ENCODE results near the gene LAMA4.
A peak's percentile ranks its signal among the peaks of the same experiment; 100 is the strongest.
"Not testable (repeated sequence)": the region's sequence is repeated elsewhere in the genome, so short reads cannot be mapped to it uniquely, and the experiment has no call there.

LAMA4 gene

DNA sequence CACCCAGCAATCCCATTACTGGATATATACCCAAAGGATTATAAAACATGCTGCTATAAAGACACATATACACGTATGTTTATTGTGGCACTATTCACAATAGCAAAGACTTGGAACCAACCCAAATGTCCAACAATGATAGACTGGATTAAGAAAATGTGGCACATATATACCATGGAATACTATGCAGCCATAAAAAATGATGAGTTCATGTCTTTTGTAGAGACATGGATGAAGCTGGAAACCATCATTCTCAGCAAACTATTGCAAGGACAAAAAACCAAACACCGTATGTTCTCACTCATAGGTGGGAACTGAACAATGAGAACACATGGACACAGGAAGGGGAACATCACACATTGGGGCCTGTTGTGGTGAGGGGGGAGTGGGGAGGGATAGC is 148.3 kb downstream of the LAMA4 start:
- not testable (repeated sequence) for DNase-seq (ENCODE audit: low read depth in 1 of 2, low spot score in 1 of 2)

GRCh38 chr6:112100561-112100960 is 153.8 kb downstream of the LAMA4 start:
- no peak for DNase-seq (ENCODE audit: low read depth in 1 of 2, low spot score in 1 of 2)

DNA sequence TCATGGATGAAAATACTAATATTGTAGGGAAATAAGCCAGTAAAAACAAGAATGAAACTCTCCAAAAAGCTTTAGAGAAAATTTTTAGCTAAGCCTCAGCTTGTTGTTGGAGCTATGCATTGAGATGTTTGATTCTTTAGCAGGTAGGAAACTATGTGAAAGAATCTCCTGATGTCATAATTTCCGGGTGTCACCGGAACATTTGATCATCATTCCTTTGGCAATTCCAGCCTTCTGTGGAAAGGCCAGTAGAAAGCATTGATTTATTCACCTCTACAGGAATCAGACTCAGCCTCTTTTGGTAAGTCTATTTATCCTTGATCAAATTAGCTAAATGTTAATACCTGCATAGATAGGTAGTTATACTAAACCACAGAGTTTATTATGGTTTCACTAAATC is 157.5 kb downstream of the LAMA4 start:
- DNase-seq (ENCODE audit: low read depth in 1 of 2, low spot score in 1 of 2) = no peak

GRCh38 chr6:112087916-112088315 is 166.5 kb downstream of the LAMA4 start:
- DNase-seq (ENCODE audit: low read depth in 1 of 2, low spot score in 1 of 2) = no peak

DNA sequence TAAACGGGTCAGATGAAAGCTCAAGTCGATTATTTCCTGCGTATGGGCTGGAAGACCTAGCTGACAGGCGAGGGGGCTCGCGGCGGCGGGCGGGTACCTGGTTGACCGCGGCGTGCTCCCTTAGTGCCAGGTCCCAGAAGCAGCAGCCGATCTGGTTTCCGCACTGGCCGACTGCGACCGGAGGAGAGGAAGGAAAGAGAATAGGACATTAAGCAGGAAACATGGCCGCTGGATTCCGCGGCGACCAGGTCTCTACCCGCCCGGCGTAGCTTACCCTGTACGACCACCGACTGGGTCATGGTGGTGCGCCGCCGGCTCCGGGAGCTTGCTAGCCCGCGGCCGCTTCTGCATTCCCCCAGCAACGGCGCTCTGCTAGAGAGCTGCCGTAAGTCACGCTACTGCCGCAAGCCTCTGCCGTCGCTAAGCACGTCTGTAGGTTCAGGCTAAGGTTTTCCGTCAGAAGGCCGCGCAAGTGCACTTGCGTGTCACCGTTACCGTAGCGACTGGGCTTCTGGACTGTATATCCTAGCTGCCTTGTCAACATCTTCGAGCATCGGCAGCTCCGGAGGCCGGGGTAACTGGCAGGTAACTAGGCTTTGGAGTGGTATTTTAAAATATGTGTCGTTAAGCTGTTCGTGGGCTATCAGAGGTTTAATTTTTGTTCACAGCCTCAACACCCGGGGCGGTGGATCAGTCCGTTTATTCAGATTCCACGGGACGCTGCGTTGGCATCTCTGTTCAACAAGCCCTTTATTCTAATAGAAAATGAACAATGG is 167.0 kb downstream of the LAMA4 start, which contains the start of the genes FAM229B and TUBE1:
Gene FAM229B, plus strand, starts transcription at position 456 of the 776 bp plus-strand sequence. CDS start 11,693 bp downstream, outside the sequence.
Gene TUBE1, minus strand, starts transcription at position 347 of the 776 bp plus-strand sequence. Its CDS starts 48 bp downstream, at position 299.
- DNase-seq (ENCODE audit: low read depth in 1 of 2, low spot score in 1 of 2) = peak; percentile 69 to 90

GRCh38 chr6:112086744-112087135 is 167.6 kb downstream of the LAMA4 start:
- DNase-seq (ENCODE audit: low read depth in 1 of 2, low spot score in 1 of 2) = peak in 1 of 2 donors; percentile 3

GRCh38 chr6:112085286-112086065 is 168.9 kb downstream of the LAMA4 start:
- DNase-seq (ENCODE audit: low read depth in 1 of 2, low spot score in 1 of 2) = no peak

GRCh38 chr6:112081569-112081968 is 172.8 kb downstream of the LAMA4 start:
- no peak for DNase-seq (ENCODE audit: low read depth in 1 of 2, low spot score in 1 of 2)

- no peak for DNase-seq (ENCODE audit: low read depth in 1 of 2, low spot score in 1 of 2)
These were observed 187.8 kb downstream of the LAMA4 start for GRCh38 chr6:112066606-112067005.

GRCh38 chr6:112065426-112065986 is 188.9 kb downstream of the LAMA4 start:
- DNase-seq (ENCODE audit: low read depth in 1 of 2, low spot score in 1 of 2) = no peak

DNA sequence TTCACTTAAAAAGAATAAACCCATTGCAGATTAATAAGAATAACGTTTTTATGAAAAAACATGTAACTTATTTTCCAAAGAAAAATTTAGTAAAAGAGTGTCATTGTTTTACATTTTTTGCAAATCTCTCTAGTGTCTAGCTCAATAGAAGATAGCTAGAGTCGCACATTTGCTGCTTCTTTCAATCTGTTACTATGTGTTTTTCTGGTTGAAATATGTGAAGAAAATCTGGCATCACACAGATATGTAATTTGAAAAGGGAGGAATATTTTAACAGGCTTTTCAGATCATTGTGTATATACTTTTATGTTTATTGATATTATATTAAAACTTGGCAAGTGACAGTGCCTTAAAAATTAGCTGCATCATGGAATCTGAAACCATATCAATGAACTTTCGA is 191.4 kb downstream of the LAMA4 start:
- no peak for DNase-seq (ENCODE audit: low read depth in 1 of 2, low spot score in 1 of 2)

DNA sequence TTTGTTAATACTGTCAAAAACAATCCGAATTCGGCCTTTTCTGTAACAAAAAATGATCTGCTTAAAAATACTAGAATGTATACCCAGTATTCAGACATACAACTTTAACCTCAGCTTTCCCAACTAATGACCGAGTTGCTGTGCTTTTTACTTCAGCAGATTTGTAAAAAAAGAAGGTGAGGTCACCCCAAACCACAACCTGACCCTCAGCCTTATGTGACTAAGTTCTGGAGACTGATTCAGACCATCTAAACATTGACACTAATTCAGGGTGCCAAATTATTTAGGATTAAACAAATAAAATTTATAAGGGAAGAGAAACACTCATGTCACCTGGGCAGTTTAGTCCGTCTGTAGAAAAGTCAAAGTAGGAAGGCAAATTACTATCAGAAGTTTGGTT is 192.8 kb downstream of the LAMA4 start:
- DNase-seq (ENCODE audit: low read depth in 1 of 2, low spot score in 1 of 2) = no peak
